Tibial artery (tissue), 4 donors: ENCODE results near the gene SLC16A3.
"Not testable (repeated sequence)": the region's sequence is repeated elsewhere in the genome, so short reads cannot be mapped to it uniquely, and the experiment has no call there.

Source experiments
- DNase-seq, 2 donors: peaks; one replicate each; pipeline ENCODE4 v3.0.0-alpha.2; 2019
- H3K27ac ChIP-seq, 2 donors: fragments of 200-600 bp; sonication (generic) in 1 of 2; 1 replicate in 1 of 2; 2 replicates in 1 of 2; pipeline ENCODE4 v1.5.1; 2018 to 2019; ENCODE audit warnings: mild to moderate bottlenecking in 1 of 2
- H3K27me3 ChIP-seq, 2 donors: fragments of 200-600 bp; sonication (generic) in 1 of 2; one replicate each; pipeline versions ENCODE4 v1.5.1 to v1.6.0; 2016 to 2019
- H3K36me3 ChIP-seq, 3 donors: fragments of 200-600 bp; sonication (generic) in 2 of 3; one replicate each; pipeline ENCODE4 v1.5.1; 2016 to 2019; ENCODE audit warnings: mild to moderate bottlenecking in 2 of 3
- H3K4me1 ChIP-seq, 4 donors: fragments of 200-600 bp; sonication (generic) in 2 of 4; 1 replicate in 3 of 4; 2 replicates in 1 of 4; pipeline ENCODE4 v1.5.1; 2016 to 2019
- H3K4me3 ChIP-seq, 2 donors: fragments of 200-600 bp; sonication (generic) in 1 of 2; 1 replicate in 1 of 2; 2 replicates in 1 of 2; pipeline ENCODE4 v1.5.1; 2018 to 2019; ENCODE audit warnings: mild to moderate bottlenecking in 2 of 2
- H3K9me3 ChIP-seq, 3 donors: fragments of 200-600 bp; sonication (generic) in 1 of 3; one replicate each; pipeline ENCODE4 v1.5.1; 2016 to 2019
- CTCF ChIP-seq, 2 experiments: fragments of 200-600 bp in 1 of 2; fragments of 450-650 bp in 1 of 2; IDR thresholded peaks; one replicate each; pipeline ENCODE4 v1.5.1; 2017 to 2019; ENCODE audit warnings: antibody characterized with exemption in 2 of 2, mild to moderate bottlenecking in 1 of 2, moderate library complexity in 1 of 2
- intact Hi-C: fragments of 100-400 bp; cut with DNase I; formaldehyde crosslinking; loops from one replicate; pipeline ENCODE4 v1.15.0; 2023; ENCODE audit warnings: low total_unique reads

SLC16A3 gene

DNA sequence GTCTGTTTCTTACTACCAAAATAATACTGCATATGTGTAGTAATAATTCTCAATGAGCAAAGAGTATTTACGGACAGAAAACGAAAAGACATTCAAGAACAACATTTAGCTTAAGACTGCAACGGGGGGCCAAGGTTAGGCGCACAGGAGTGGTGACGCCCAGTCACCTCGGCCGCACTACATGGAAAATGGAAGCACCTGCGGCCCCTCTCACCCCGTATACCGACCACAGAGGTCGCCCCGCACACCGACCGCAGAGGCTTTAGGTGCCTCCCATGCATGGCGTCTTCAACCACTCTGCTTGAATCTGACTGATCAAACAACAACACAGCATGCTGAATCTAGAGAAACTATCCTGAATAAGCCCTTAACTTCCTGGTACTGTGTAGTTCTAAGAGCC lies 42.6 kb upstream of the SLC16A3 start:
- Histone ChIP-seq H3K27me3 (no peaks in the 10 kb centered on the region), H3K4me3 (no peak overlapping the region), H3K9me3 (no peaks in the 10 kb centered on the region), H3K4me1 (no peaks in the 10 kb centered on the region), H3K27ac (no peak overlapping the region), H3K36me3 (peaks cover 5 to 58% (median 40%) of the 10 kb centered on the region in 3 donors)
- intact Hi-C loops = no loop called here
- TF ChIP-seq CTCF (IDR thresholded peaks at IDR 0.05) = no peak
- DNase-seq = no peak

DNA sequence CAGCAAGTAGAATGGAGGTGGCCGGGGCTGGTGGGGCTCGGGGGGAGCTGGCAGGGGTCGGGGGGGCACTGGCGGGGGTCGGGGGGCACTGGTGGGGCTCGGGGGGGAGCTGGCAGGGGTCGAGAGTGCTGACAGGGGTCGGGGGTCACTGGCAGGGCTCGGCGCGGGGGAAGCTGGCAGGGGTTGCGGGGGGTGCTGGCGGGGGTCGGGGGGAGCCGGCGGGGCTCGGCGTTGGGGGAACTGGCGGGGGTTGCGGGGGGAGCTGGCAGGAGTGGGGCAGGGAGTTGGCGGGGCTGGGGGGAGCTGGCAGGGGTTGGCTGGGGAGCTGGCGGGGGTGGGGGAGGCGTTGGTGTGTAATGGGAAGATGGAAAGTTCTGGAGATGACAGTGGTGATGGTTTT lies 41.3 kb upstream of the SLC16A3 start:
- intact Hi-C loops = no loop called here

DNA sequence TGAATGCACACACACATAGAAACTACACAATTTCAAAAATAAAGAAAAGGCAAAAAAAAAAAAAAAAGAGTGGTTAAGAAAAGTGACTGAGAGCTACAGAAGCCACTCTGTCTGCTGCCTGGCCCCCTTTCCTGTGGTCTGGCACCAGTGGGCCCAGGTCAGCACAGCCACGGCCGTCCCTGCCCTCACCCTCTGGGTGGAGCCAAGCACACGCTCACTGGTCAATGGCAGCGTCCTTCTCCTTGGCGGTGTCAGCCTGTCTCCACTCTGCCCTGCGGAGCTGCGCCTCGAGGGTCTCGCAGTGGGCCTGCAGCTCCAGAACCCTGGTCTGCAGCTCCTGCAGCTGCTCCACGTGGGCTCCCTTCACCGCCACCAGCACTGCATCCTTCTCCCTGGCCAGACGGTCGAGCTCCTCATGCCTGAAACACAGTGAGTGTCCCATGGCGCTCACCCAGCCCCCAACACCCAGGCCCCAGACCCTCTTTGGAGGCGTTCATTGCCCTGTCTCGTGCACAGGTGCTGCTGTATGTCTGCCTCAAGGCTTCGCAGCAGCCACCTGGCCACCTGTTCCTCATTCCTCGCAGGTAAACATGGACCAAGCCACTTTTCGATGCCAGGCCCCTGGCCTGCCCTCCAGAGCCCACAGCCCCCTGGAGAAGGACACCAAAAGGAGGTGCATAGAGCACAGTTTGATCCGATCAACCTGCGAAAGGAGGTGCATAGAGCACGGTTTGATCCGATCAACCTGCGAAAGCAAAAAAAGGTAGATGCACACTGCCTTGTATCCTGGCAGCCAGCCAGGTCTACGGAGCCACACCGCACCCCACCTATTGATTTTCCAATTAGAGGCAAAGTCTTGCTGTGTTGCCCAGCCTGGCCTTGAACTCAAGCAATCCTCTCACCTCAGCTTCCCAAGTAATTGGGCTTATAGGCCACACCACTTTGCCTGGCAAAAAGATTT lies 40.6 kb upstream of the SLC16A3 start:
- Histone ChIP-seq H3K9me3 (no peaks in the 10 kb centered on the region), H3K36me3 (peaks cover 5 to 61% (median 41%) of the 10 kb centered on the region in 3 donors), H3K27me3 (no peaks in the 10 kb centered on the region), H3K4me1 (no peaks in the 10 kb centered on the region), H3K27ac (no peak overlapping the region), H3K4me3 (no peak overlapping the region)
- DNase-seq = no peak
- intact Hi-C loops = no loop called here
- no peak for TF ChIP-seq CTCF (IDR thresholded peaks at IDR 0.05)

More for the DNA sequence above, 41.3 kb upstream of the SLC16A3 start:
- no peaks in the 10 kb centered on the region for H3K27me3 ChIP-seq
- no peaks in the 10 kb centered on the region for H3K9me3 ChIP-seq
- H3K4me1 ChIP-seq = no peaks in the 10 kb centered on the region
- TF ChIP-seq CTCF (IDR thresholded peaks at IDR 0.05) = no peak
- no peak for DNase-seq
- peaks cover 5 to 61% (median 40%) of the 10 kb centered on the region in 3 donors for H3K36me3 ChIP-seq
- no peak overlapping the region for H3K27ac ChIP-seq
- H3K4me3 ChIP-seq = no peak overlapping the region

GRCh38 chr17:82193050-82193449 lies 35.8 kb upstream of the SLC16A3 start:
- DNase-seq, H3K4me3 ChIP-seq, H3K27ac ChIP-seq, H3K27me3 ChIP-seq, H3K9me3 ChIP-seq, intact Hi-C loops, H3K4me1 ChIP-seq: not testable (repeated sequence)
- peaks cover 21 to 75% (median 45%) of the 10 kb centered on the region in 3 donors for H3K36me3 ChIP-seq

GRCh38 chr17:82193520-82194220 lies 35.2 kb upstream of the SLC16A3 start:
- no peaks in the 10 kb centered on the region for H3K4me1 ChIP-seq
- peaks cover 22 to 78% (median 47%) of the 10 kb centered on the region in 3 donors for H3K36me3 ChIP-seq
- no peak overlapping the region for H3K27ac ChIP-seq
- H3K9me3 ChIP-seq = no peaks in the 10 kb centered on the region
- DNase-seq = no peak
- H3K27me3 ChIP-seq = no peaks in the 10 kb centered on the region
- peak overlapping the region in 1 of 2 donors; percentile 25 for H3K4me3 ChIP-seq
- no peak for TF ChIP-seq CTCF (IDR thresholded peaks at IDR 0.05)
- intact Hi-C loops = no loop called here

DNA sequence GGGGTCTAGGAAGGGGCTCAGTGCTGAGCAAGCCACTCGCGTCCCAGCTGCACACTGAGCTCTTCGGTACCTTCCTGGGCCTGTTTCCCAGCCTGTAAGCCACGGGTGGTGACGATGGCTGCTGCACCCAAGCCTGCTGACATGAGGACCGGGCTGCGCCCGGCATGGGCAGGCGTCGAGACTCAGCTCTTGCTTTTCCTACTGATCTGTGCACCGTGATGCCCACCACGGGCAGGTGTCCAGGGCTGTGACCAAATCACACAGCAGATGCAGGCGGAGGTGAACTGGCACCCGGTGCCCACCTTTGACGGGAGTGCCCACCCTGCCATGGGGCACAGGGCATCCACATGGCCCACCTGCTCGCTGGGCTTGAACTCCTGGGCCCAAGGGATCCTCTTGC lies 34.1 kb upstream of the SLC16A3 start:
- H3K27ac ChIP-seq = no peak overlapping the region
- intact Hi-C loops = no loop called here
- H3K9me3 ChIP-seq = no peaks in the 10 kb centered on the region
- no peak for TF ChIP-seq CTCF (IDR thresholded peaks at IDR 0.05)
- DNase-seq = no peak
- H3K27me3 ChIP-seq = no peaks in the 10 kb centered on the region
- no peak overlapping the region for H3K4me3 ChIP-seq
- no peaks in the 10 kb centered on the region for H3K4me1 ChIP-seq
- peaks cover 22 to 82% (median 47%) of the 10 kb centered on the region in 3 donors for H3K36me3 ChIP-seq
